IMR-90 (cell line): ENCODE results near the gene AHNAK2. TPM values are rescaled to one million over a fixed set of nuclear protein-coding genes. Genes with fewer than 3 reads are reported as not detected.

Experiments
- ATAC-seq: fragments of 200-7000 bp; cut with Tn5 transposase; 2 replicates; pipeline ENCODE4 v1.9.1; 2020; ENCODE audit warnings: low read depth, mild to moderate bottlenecking, moderate library complexity
- BruUV-seq: library from RNA; stranded (reverse); fragments of 400-500 nt; replicated peaks from 2 replicates; lab custom pipeline; 2021; lab: Mats Ljungman, UMichigan
- CTCF ChIA-PET: fragments of 300-600 bp; formaldehyde crosslinking; extraction: SDS; loops from one replicate; lab custom pipeline; 2021; ENCODE audit warnings: antibody characterized with exemption; lab: Yijun Ruan, JAX
- POLR2A ChIA-PET: fragments of 300-600 bp; sonication (Branson Sonifier 250); formaldehyde crosslinking; loops from one replicate; lab custom pipeline; 2022; ENCODE audit warnings: antibody characterized with exemption; ENCODE audit not compliant: unreplicated experiment; lab: Charles Lee
- DNase-seq: peaks from one replicate; pipeline ENCODE4 v3.0.0; 2013
- H2AFZ ChIP-seq: replicated peaks from 2 replicates; pipeline ENCODE3; 2013; ENCODE audit warnings: low read length, mild to moderate bottlenecking; ENCODE audit not compliant: poor library complexity
- H2AK5ac ChIP-seq: 2 replicates; pipeline ENCODE4 v1.6.1; 2013; ENCODE audit warnings: low read depth, low read length, inconsistent platforms
- H2AK9ac ChIP-seq: replicated peaks from 2 replicates; pipeline ENCODE3; 2013; ENCODE audit warnings: mild to moderate bottlenecking, low read depth, low read length, moderate library complexity; ENCODE audit not compliant: poor library complexity
- H2BK120ac ChIP-seq: 2 replicates; pipeline ENCODE4 v1.6.1; 2013; ENCODE audit warnings: low read depth, low read length, inconsistent platforms
- H2BK15ac ChIP-seq: 3 replicates; pipeline ENCODE4 v1.6.1; 2013; ENCODE audit warnings: low read depth, low read length, inconsistent platforms
- H2BK20ac ChIP-seq: 2 replicates; pipeline ENCODE4 v1.6.1; 2013; ENCODE audit warnings: low read depth, mild to moderate bottlenecking, inconsistent platforms, low read length, moderate library complexity
- H2BK5ac ChIP-seq: 2 replicates; pipeline ENCODE4 v1.6.1; 2013; ENCODE audit warnings: mild to moderate bottlenecking, low read depth, low read length, inconsistent platforms; ENCODE audit not compliant: poor library complexity, severe bottlenecking
- H3K14ac ChIP-seq: replicated peaks from 2 replicates; pipeline ENCODE4 v1.6.1; 2013; ENCODE audit warnings: low read depth, low read length, inconsistent platforms
- H3K18ac ChIP-seq: 2 replicates; pipeline ENCODE4 v1.6.1; 2013; ENCODE audit warnings: low read depth, low read length, control low read depth
- H3K23ac ChIP-seq: 2 replicates; pipeline ENCODE4 v1.6.1; 2013; ENCODE audit warnings: low read depth, low read length, inconsistent platforms
- H3K27ac ChIP-seq: 2 replicates; pipeline ENCODE4 v1.5.1; 2013; ENCODE audit warnings: mild to moderate bottlenecking, control low read depth, low read length; ENCODE audit not compliant: insufficient read depth
- H3K27me3 ChIP-seq: 2 replicates; pipeline ENCODE4 v1.6.1; 2013; ENCODE audit warnings: low read length; ENCODE audit not compliant: control insufficient read depth, insufficient read depth
- H3K36me3 ChIP-seq: 2 replicates; pipeline ENCODE4 v1.6.1; 2013; ENCODE audit warnings: low read length, mixed read lengths; ENCODE audit not compliant: control insufficient read depth, insufficient read depth
- H3K4ac ChIP-seq: 2 replicates; pipeline ENCODE4 v1.6.1; 2013; ENCODE audit warnings: low read depth, low read length, inconsistent platforms
- H3K4me1 ChIP-seq: 2 replicates; pipeline ENCODE4 v1.6.1; 2013; ENCODE audit warnings: low read length, mixed read lengths; ENCODE audit not compliant: control insufficient read depth, insufficient read depth
- H3K4me2 ChIP-seq: 2 replicates; pipeline ENCODE4 v1.6.1; 2013; ENCODE audit warnings: low read depth, mild to moderate bottlenecking, control low read depth, low read length, moderate library complexity
- H3K4me3 ChIP-seq: 2 replicates; pipeline ENCODE4 v1.5.1; 2013; ENCODE audit warnings: low read depth, mild to moderate bottlenecking, control low read depth, low read length, moderate library complexity; ENCODE audit not compliant: insufficient read depth
- H3K56ac ChIP-seq: 2 replicates; pipeline ENCODE4 v1.6.1; 2013; ENCODE audit warnings: low read length, inconsistent platforms; ENCODE audit not compliant: insufficient read depth; ENCODE audit errors: extremely low read depth
- H3K79me1 ChIP-seq, 2 experiments: 2 replicates each; pipeline ENCODE4 v1.6.1; 2013; ENCODE audit warnings: low read length in 2 of 2, inconsistent platforms in 1 of 2, low read depth in 1 of 2
- H3K9ac ChIP-seq: 2 replicates; pipeline ENCODE4 v1.6.1; 2013; ENCODE audit warnings: low read depth, low read length, control low read depth
- H3K9me1 ChIP-seq: 2 replicates; pipeline ENCODE4 v1.6.1; 2013; ENCODE audit warnings: low read length, inconsistent platforms; ENCODE audit not compliant: insufficient read depth
- H3K9me3 ChIP-seq: 2 replicates; pipeline ENCODE4 v1.6.1; 2013; ENCODE audit warnings: low read length; ENCODE audit not compliant: control insufficient read depth, insufficient read depth
- H4K20me1 ChIP-seq: 2 replicates; pipeline ENCODE4 v1.6.1; 2013; ENCODE audit warnings: low read length, inconsistent platforms; ENCODE audit not compliant: insufficient read depth
- H4K5ac ChIP-seq: 2 replicates; pipeline ENCODE4 v1.6.1; 2013; ENCODE audit warnings: mild to moderate bottlenecking, low read depth, low read length, control low read depth
- H4K8ac ChIP-seq, 2 experiments: 2 replicates each; pipeline ENCODE4 v1.6.1; 2013; ENCODE audit warnings: low read depth in 2 of 2, low read length in 2 of 2, control low read depth in 1 of 2, inconsistent platforms in 1 of 2
- H4K91ac ChIP-seq: 2 replicates; pipeline ENCODE4 v1.6.1; 2013; ENCODE audit warnings: low read depth, low read length, inconsistent platforms; ENCODE audit not compliant: insufficient read depth
- CHD1 ChIP-seq: IDR thresholded peaks from 2 replicates; pipeline ENCODE4 v1.6.1; 2012; ENCODE audit warnings: low read depth, low read length, improper control_type of control experiment
- POLR2A ChIP-seq: IDR thresholded peaks from 2 replicates; pipeline ENCODE4 v1.6.1; 2012; ENCODE audit warnings: mild to moderate bottlenecking, low read depth, low read length
- RAD21 ChIP-seq: IDR thresholded peaks from 2 replicates; pipeline ENCODE4 v1.6.1; 2012; ENCODE audit warnings: low read length, improper control_type of control experiment
- RCOR1 ChIP-seq: IDR thresholded peaks from 2 replicates; pipeline ENCODE4 v1.6.1; 2012; ENCODE audit warnings: mild to moderate bottlenecking, low read length, improper control_type of control experiment; ENCODE audit not compliant: insufficient replicate concordance
- SMC3 ChIP-seq: fragments of 150-350 bp; IDR thresholded peaks from 2 replicates; pipeline ENCODE4 v1.6.1; 2016; ENCODE audit warnings: low read depth, mild to moderate bottlenecking, antibody characterized with exemption, low read length, moderate library complexity
- WGBS, 2 experiments: methylation state at CpG; one replicate each; pipeline versions ENCODE4 v1.1.5 to v1.1.7; 2013; ENCODE audit warnings: missing lambda C conversion rate in 2 of 2; ENCODE audit not compliant: insufficient read length in 1 of 2; ENCODE audit errors: extremely low coverage in 2 of 2; 5-methylcytosine and 5-hydroxymethylcytosine counted together
- dilution Hi-C: fragments of 300-500 bp; cut with HindIII; formaldehyde crosslinking; loops from one replicate; pipeline ENCODE4 v1.14.3; 2018; ENCODE audit warnings: low sequenced_read_pairs; ENCODE audit not compliant: unreplicated experiment
- in situ Hi-C: fragments of 300-500 bp; cut with MboI; formaldehyde crosslinking; loops from 3 replicates; pipeline ENCODE4 v1.14.3; 2019; ENCODE audit warnings: low sequenced_read_pairs, inconsistent platforms, mixed read lengths
- intact Hi-C: fragments of 100-400 bp; cut with micrococcal nuclease; formaldehyde crosslinking; loops from 2 replicates; pipeline ENCODE4 v1.10.0; 2022
- polyA plus RNA-seq, 3 experiments: library from polyadenylated mRNA; depleted of rRNA; stranded (reverse); fragments of >200 nt; gene quantifications; 2 replicates each; pipeline ENCODE4 v1.2.3, GENCODE V29; 2012; ENCODE audit warnings: low replicate concordance in 1 of 3
- total RNA-seq: library from RNA; depleted of rRNA; stranded (reverse); fragments of >200 nt; gene quantifications from 2 replicates; pipeline ENCODE4 v1.2.3, GENCODE V29; 2012

The AHNAK2 gene
- total and polyA plus RNA-seq, 2 of the 4 experiments (the other 2 are of a cell fraction): 2.6 to 7.9 TPM

GRCh38 chr14:104978746-104979691 lies 845 bp upstream of the AHNAK2 start (continued):
- TF ChIP-seq CHD1 (no peak), RCOR1 (no peak)

GRCh38 chr14:104977008-104977680 lies 1.0 kb downstream of the AHNAK2 start:
- Histone ChIP-seq H2BK5ac (no peak overlapping the region), H3K27ac (no peak overlapping the region), H3K27me3 (no peaks in the 10 kb centered on the region), H2BK20ac (no peak overlapping the region), H3K23ac (no peak overlapping the region), H2AFZ (peak overlapping the region; percentile 84), H3K79me1 (peaks cover 0 to 3% of the 10 kb centered on the region in 2 experiments; a peak in 1 of 4 replicates), H2BK15ac (no peak overlapping the region), H4K5ac (no peak overlapping the region), H2BK120ac (no peak overlapping the region), H3K18ac (no peak overlapping the region), H3K4ac (no peak overlapping the region), H4K91ac (no peak overlapping the region), H3K4me3 (no peak overlapping the region), H3K4me1 (peaks cover 31% of the 10 kb centered on the region), H3K9me3 (no peaks in the 10 kb centered on the region), H3K14ac (no peak overlapping the region), H4K20me1 (0 out of 2 replicates have a peak, but pooled peaks cover 3% of the 10 kb centered on the region), H3K56ac (no peak overlapping the region), H2AK9ac (peak overlapping the region; percentile 19), H3K4me2 (no peak overlapping the region), H4K8ac (no peak overlapping the region), H3K9me1 (peaks cover 12% of the 10 kb centered on the region), H3K9ac (no peak overlapping the region), H3K36me3 (no peaks in the 10 kb centered on the region), H2AK5ac (no peak overlapping the region)
- dilution Hi-C loops (no loop called here), intact Hi-C loops (loop anchor here (2.0 kb wide), 1 partner anchor 44 kb away; the partner anchor contains the start of gene CDCA4), in situ Hi-C loops (no loop called here)
- DNase-seq (no peak), ATAC-seq (no peak)
- TF ChIP-seq RAD21 (no peak), SMC3 (no peak), POLR2A (no peak)
- ChIA-PET POLR2A (no interaction called here), CTCF (interaction anchor here (1.3 kb wide), 1 partner anchor 68 kb away, joined by 4 read pairs; no protein-coding TSS in a partner anchor)
- WGBS, 2 experiments: 69% methylated on average over 4 of the region's 11 CpGs; no CpG with 5 or more reads in 1 of the 2 experiments
- no TSS peak for BruUV-seq
